Camera-type eye (tissue), 1 donor: ENCODE results near the gene EIF4G2. TPM values are rescaled to one million over a fixed set of nuclear protein-coding genes. Genes with fewer than 3 reads are reported as not detected.

Experiments used
- total RNA-seq: library from RNA; depleted of rRNA; stranded (reverse); fragments of >200 nt; gene quantifications from one replicate; pipeline ENCODE4 v1.2.3, GENCODE V29; 2014

Gene EIF4G2
- total RNA-seq: 719 TPM

GRCh38 chr11:10808553-10809372 lies at the start of gene EIF4G2:
EIF4G2 (minus strand) TSS chr11:10808926.

GRCh38 chr11:10857709-10858438 lies 49.1 kb upstream of the EIF4G2 start, which contains the start of gene ZBED5:
ZBED5 (minus strand) TSS chr11:10858053; CDS start chr11:10854945, 3,108 bp downstream.

GRCh38 chr11:10750838-10751580 lies 57.7 kb downstream of the EIF4G2 start, which contains the start of gene CTR9:
CTR9 (plus strand) TSS chr11:10751246; CDS start chr11:10751413, 167 bp downstream.

Other genes with a start within 250 kb of the EIF4G2 start
- gene LYVE1, start 240.3 kb downstream of the EIF4G2 start, total RNA-seq: 17.8 TPM
- 21.2 TPM for gene IRAG1, start 115.2 kb downstream of the EIF4G2 start, total RNA-seq
- gene CTR9, start 57.7 kb downstream of the EIF4G2 start, total RNA-seq: 60.1 TPM
- gene ZBED5, start 49.1 kb upstream of the EIF4G2 start, total RNA-seq: 89.7 TPM